ENCODE data around the gene LAMC2. TPM values are rescaled to one million over a fixed set of nuclear protein-coding genes. Genes with fewer than 3 reads are reported as not detected.
A peak's percentile ranks its signal among the peaks of the same experiment; 100 is the strongest.

LAMC2 gene
- polyA plus RNA-seq, 3 donors: not detected

- Histone ChIP-seq H3K27ac (ENCODE audit: low read depth in 1 of 2, low read length in 2 of 2) (no peak overlapping the region), H3K4me3 (replicated peaks in 1 of 3; ENCODE audit: low read depth in 2 of 3, low read length in 3 of 3) (no peak overlapping the region), H3K4me2 (replicated peaks; ENCODE audit: extremely low read depth, low read length, poor library complexity, severe bottlenecking) (no peak overlapping the region), H4K20me1 (ENCODE audit: insufficient read depth, low read length) (no peaks in the 10 kb centered on the region), H3K79me2 (ENCODE audit: insufficient read depth, low read length) (no peaks in the 10 kb centered on the region), H3K9ac (ENCODE audit: insufficient read depth, low read length, poor library complexity, severe bottlenecking) (no peak overlapping the region), H3K9me3 (replicated peaks in 1 of 2; ENCODE audit: control insufficient read depth in 1 of 2, insufficient read depth in 1 of 2, low read length in 2 of 2) (no peaks in the 10 kb centered on the region), H3K27me3 (ENCODE audit: control insufficient read depth in 2 of 2, insufficient read depth in 2 of 2, low read length in 2 of 2) (peaks cover 23 to 40% of the 10 kb centered on the region in 2 donors), H2AFZ (ENCODE audit: insufficient read depth, low read depth, low read length, poor library complexity, severe bottlenecking) (no peak overlapping the region), H3K4me1 (ENCODE audit: control insufficient read depth in 1 of 2, insufficient read depth in 2 of 2, low read length in 2 of 2) (no peaks in the 10 kb centered on the region), H3K36me3 (replicated peaks in 1 of 2; ENCODE audit: control insufficient read depth in 1 of 2, insufficient read depth in 2 of 2, low read length in 2 of 2) (no peaks in the 10 kb centered on the region)
- DNase-seq: no peak
- H3K27me3 Mint-ChIP-seq (ENCODE audit: low read depth in 3 of 3): peaks cover 29 to 38% (median 31%) of the 10 kb centered on the region in 3 donors
- 90% methylated on average over 2 of the region's 4 CpGs for WGBS (ENCODE audit: insufficient coverage)
- H3K9me3 Mint-ChIP-seq: peaks cover 0 to 8% (median 2%) of the 10 kb centered on the region in 7 donors
- no peaks in the 10 kb centered on the region for H3K36me3 Mint-ChIP-seq
- no peak for TF ChIP-seq CTCF (IDR thresholded peaks at IDR 0.05)
- H3K4me1 Mint-ChIP-seq: peaks cover 7% of the 10 kb centered on the region
- intact Hi-C loops (cut with micrococcal nuclease): no loop called here
- H3K4me3 Mint-ChIP-seq: peak overlapping the region in 1 of 2 donors; percentile 30
- no peak overlapping the region for H3K27ac Mint-ChIP-seq
Measured at GRCh38 chr1:183186841-183187240, 777 bp downstream of the LAMC2 start.

DNA sequence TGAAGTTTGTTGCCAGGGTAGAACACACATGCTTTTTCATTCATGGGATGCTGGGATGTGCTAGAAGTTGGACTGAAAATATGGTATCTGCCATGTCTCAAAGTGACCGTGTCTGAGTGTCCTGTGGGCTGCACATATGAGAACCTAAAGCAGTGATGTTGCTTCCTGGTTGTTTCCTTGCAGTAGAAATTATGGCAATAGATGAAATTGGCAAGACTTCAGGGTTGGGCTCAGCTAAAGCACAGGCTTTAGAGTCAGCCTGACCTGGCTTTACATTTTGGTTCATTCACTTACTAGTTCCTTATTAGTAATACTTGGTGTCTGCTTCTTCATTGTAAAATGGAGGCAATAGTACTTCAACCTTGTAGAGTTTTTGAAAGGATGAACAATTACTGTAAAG lies 2.2 kb downstream of the LAMC2 start:
- DNase-seq: no peak
- H4K20me1 ChIP-seq (ENCODE audit: insufficient read depth, low read length): no peaks in the 10 kb centered on the region
- no peak overlapping the region for H3K4me3 ChIP-seq (replicated peaks in 1 of 3; ENCODE audit: low read depth in 2 of 3, low read length in 3 of 3)
- H3K9me3 ChIP-seq (replicated peaks in 1 of 2; ENCODE audit: control insufficient read depth in 1 of 2, insufficient read depth in 1 of 2, low read length in 2 of 2): no peaks in the 10 kb centered on the region
- intact Hi-C loops (cut with micrococcal nuclease): no loop called here
- H3K27me3 ChIP-seq (ENCODE audit: control insufficient read depth in 2 of 2, insufficient read depth in 2 of 2, low read length in 2 of 2): peaks cover 23 to 40% of the 10 kb centered on the region in 2 donors
- H3K9me3 Mint-ChIP-seq: peaks cover 0 to 8% (median 2%) of the 10 kb centered on the region in 7 donors
- no peaks in the 10 kb centered on the region for H3K36me3 Mint-ChIP-seq
- no peak overlapping the region for H3K27ac Mint-ChIP-seq
- peaks cover 7% of the 10 kb centered on the region for H3K4me1 Mint-ChIP-seq
- H3K9ac ChIP-seq (ENCODE audit: insufficient read depth, low read length, poor library complexity, severe bottlenecking): no peak overlapping the region
- H3K79me2 ChIP-seq (ENCODE audit: insufficient read depth, low read length): no peaks in the 10 kb centered on the region
- TF ChIP-seq CTCF (IDR thresholded peaks at IDR 0.05): no peak
- no peak overlapping the region for H3K4me3 Mint-ChIP-seq
- H3K27ac ChIP-seq (ENCODE audit: low read depth in 1 of 2, low read length in 2 of 2): no peak overlapping the region
- no peaks in the 10 kb centered on the region for H3K4me1 ChIP-seq (ENCODE audit: control insufficient read depth in 1 of 2, insufficient read depth in 2 of 2, low read length in 2 of 2)
- no peaks in the 10 kb centered on the region for H3K36me3 ChIP-seq (replicated peaks in 1 of 2; ENCODE audit: control insufficient read depth in 1 of 2, insufficient read depth in 2 of 2, low read length in 2 of 2)
- no peak overlapping the region for H2AFZ ChIP-seq (ENCODE audit: insufficient read depth, low read depth, low read length, poor library complexity, severe bottlenecking)
- WGBS (ENCODE audit: insufficient coverage): 100% methylated on average over 1 of the region's 1 CpG
- H3K27me3 Mint-ChIP-seq (ENCODE audit: low read depth in 3 of 3): peaks cover 27 to 37% (median 29%) of the 10 kb centered on the region in 3 donors
- H3K4me2 ChIP-seq (replicated peaks; ENCODE audit: extremely low read depth, low read length, poor library complexity, severe bottlenecking): no peak overlapping the region
